B cell (primary cell): Measurements from ENCODE around the gene PGM5. TPM values are rescaled to one million over a fixed set of nuclear protein-coding genes. Genes with fewer than 3 reads are reported as not detected.

ENCODE experiments used
- ATAC-seq: fragments of 200-7000 bp; cut with Tn5 transposase; one replicate; pipeline ENCODE4 v1.10.0; 2021; ENCODE audit warnings: low read depth, mild to moderate bottlenecking, moderate number of reproducible peaks, moderate library complexity
- CTCF ChIA-PET: fragments of 350-600 bp; sonication (Branson Sonifier 250); formaldehyde crosslinking; loops from one replicate; lab custom pipeline; 2021; ENCODE audit warnings: antibody characterized with exemption, inconsistent platforms; lab: Charles Lee
- POLR2A ChIA-PET: fragments of 350-600 bp; sonication (Branson Sonifier 250); formaldehyde crosslinking; loops from one replicate; lab custom pipeline; 2021; ENCODE audit warnings: antibody characterized with exemption; lab: Charles Lee
- DNase-seq: peaks from one replicate; pipeline ENCODE4 v3.0.0; 2013
- H2AFZ ChIP-seq: 2 replicates; pipeline ENCODE4 v1.6.1; 2012; ENCODE audit warnings: mild to moderate bottlenecking, low read depth, low read length; ENCODE audit not compliant: insufficient read depth, poor library complexity, severe bottlenecking
- H3K27ac ChIP-seq, 2 donors: 1 replicate in 1 of 2; 2 replicates in 1 of 2; pipeline ENCODE4 v1.5.1; 2012 to 2013; ENCODE audit warnings: low read length in 2 of 2, mild to moderate bottlenecking in 2 of 2, moderate library complexity in 1 of 2
- H3K27me3 ChIP-seq, 4 experiments: fragments of 200-600 bp in 1 of 4; sonication (generic) in 1 of 4; replicated peaks in 1 of 4; 1 replicate in 2 of 4; 2 replicates in 2 of 4; pipeline versions ENCODE4 v1.6.1 to v1.7.0; 2013 to 2016; ENCODE audit warnings: low read length in 3 of 4, mild to moderate bottlenecking in 2 of 4, mixed read lengths in 1 of 4, moderate library complexity in 1 of 4; ENCODE audit not compliant: insufficient read depth in 4 of 4, control insufficient read depth in 3 of 4; ENCODE audit errors: control extremely low read depth in 1 of 4
- H3K36me3 ChIP-seq, 2 experiments: replicated peaks in 1 of 2; 1 replicate in 1 of 2; 2 replicates in 1 of 2; pipeline versions ENCODE4 v1.6.1 to v1.7.1; 2013; ENCODE audit warnings: low read length in 1 of 2; ENCODE audit not compliant: insufficient read depth in 2 of 2, control insufficient read depth in 1 of 2; ENCODE audit errors: control extremely low read depth in 1 of 2, extremely low read depth in 1 of 2
- H3K4me1 ChIP-seq, 2 donors: fragments of 200-600 bp in 1 of 2; sonication (generic) in 1 of 2; 1 replicate in 1 of 2; 2 replicates in 1 of 2; pipeline versions ENCODE4 v1.5.1 to v1.6.1; 2013 to 2017; ENCODE audit warnings: low read length in 2 of 2; ENCODE audit not compliant: control insufficient read depth in 2 of 2, insufficient read depth in 2 of 2
- H3K4me2 ChIP-seq: replicated peaks from 2 replicates; pipeline ENCODE3; 2012; ENCODE audit warnings: mild to moderate bottlenecking, low read depth, low read length; ENCODE audit not compliant: poor library complexity, severe bottlenecking
- H3K4me3 ChIP-seq, 5 experiments: fragments of 200-600 bp in 1 of 5; sonication (generic) in 1 of 5; 1 replicate in 3 of 5; 2 replicates in 2 of 5; pipeline versions ENCODE4 v1.5.1 to v1.7.0; 2011 to 2016; ENCODE audit warnings: low read length in 4 of 5, mild to moderate bottlenecking in 4 of 5, low read depth in 2 of 5, control low read depth in 1 of 5, moderate library complexity in 1 of 5; ENCODE audit not compliant: insufficient read depth in 1 of 5; ENCODE audit errors: control extremely low read depth in 1 of 5, extremely low read depth in 1 of 5
- H3K79me2 ChIP-seq: fragments of 200-600 bp; sonication (generic); one replicate; pipeline ENCODE4 v1.6.0; 2016; ENCODE audit warnings: low read length; ENCODE audit not compliant: control insufficient read depth, insufficient read depth
- H3K9ac ChIP-seq: fragments of 200-600 bp; sonication (generic); 2 replicates; pipeline ENCODE4 v1.6.1; 2017; ENCODE audit warnings: mild to moderate bottlenecking, low read length, moderate library complexity
- H3K9me3 ChIP-seq, 3 donors: one replicate each; pipeline versions ENCODE4 v1.6.1 to v1.7.1; 2013; ENCODE audit warnings: low read length in 2 of 3; ENCODE audit not compliant: control insufficient read depth in 2 of 3, insufficient read depth in 1 of 3; ENCODE audit errors: control extremely low read depth in 1 of 3
- H4K20me1 ChIP-seq: 2 replicates; pipeline ENCODE4 v1.6.0; 2012; ENCODE audit warnings: mild to moderate bottlenecking, low read length; ENCODE audit not compliant: insufficient read depth, control insufficient read depth, poor library complexity, severe bottlenecking
- H3K27ac Mint-ChIP-seq: one replicate; pipeline ENCODE4 v1.8.0; 2021; ENCODE audit warnings: mixed read lengths
- H3K27me3 Mint-ChIP-seq: one replicate; pipeline ENCODE4 v1.8.0; 2021; ENCODE audit warnings: mixed read lengths
- H3K4me1 Mint-ChIP-seq: one replicate; pipeline ENCODE4 v1.8.0; 2021; ENCODE audit warnings: mixed read lengths
- H3K4me3 Mint-ChIP-seq: one replicate; pipeline ENCODE4 v1.8.0; 2021; ENCODE audit warnings: mixed read lengths
- H3K9me3 Mint-ChIP-seq: one replicate; pipeline ENCODE4 v1.8.0; 2022; ENCODE audit warnings: mixed read lengths; ENCODE audit not compliant: insufficient read depth
- CTCF ChIP-seq: fragments of 200-600 bp; IDR thresholded peaks from one replicate; pipeline ENCODE4 v1.8.0; 2022; ENCODE audit warnings: antibody characterized with exemption, mild to moderate bottlenecking
- EZH2 ChIP-seq: IDR thresholded peaks from 2 replicates; pipeline ENCODE4 v1.6.1; 2012; ENCODE audit warnings: borderline replicate concordance, low read depth, mild to moderate bottlenecking, moderate library complexity, low read length; ENCODE audit not compliant: insufficient read depth, poor library complexity, severe bottlenecking
- WGBS: methylation state at CpG from one replicate; pipeline ENCODE4 v1.1.5; 2013; ENCODE audit warnings: missing lambda C conversion rate; ENCODE audit not compliant: insufficient coverage; 5-methylcytosine and 5-hydroxymethylcytosine counted together
- intact Hi-C: fragments of 100-400 bp; cut with micrococcal nuclease; formaldehyde crosslinking; loops from one replicate; pipeline ENCODE4 v1.10.0; 2022
- polyA plus RNA-seq: library from polyadenylated mRNA; depleted of rRNA; stranded (reverse); fragments of >200 nt; gene quantifications from 2 replicates; pipeline ENCODE4 v1.2.3, GENCODE V29; 2012
- total RNA-seq, 2 donors: library from RNA; stranded (reverse); fragments of 120-200 nt in 1 of 2; gene quantifications; 1 replicate in 1 of 2; 2 replicates in 1 of 2; pipeline versions ENCODE4 v1.2.3 to v1.2.4, GENCODE V29; 2013 to 2022

Gene PGM5
- total and polyA plus RNA-seq, 2 donors (not counting 1 experiment from before 2014, with no cell fraction given), result not detected

GRCh38 chr9:68493541-68493940 is 137.1 kb downstream of the PGM5 start:
- ChIA-PET POLR2A (no interaction called here), CTCF (interaction anchor here (2.1 kb wide), 1 partner anchor 15 kb away, joined by 6 read pairs; no protein-coding TSS in a partner anchor)
- Histone ChIP-seq H3K9me3 (no peaks in the 10 kb centered on the region), H3K27me3 (peaks cover 0 to 15% (median 5%) of the 10 kb centered on the region in 4 experiments), H4K20me1 (no peaks in the 10 kb centered on the region), H3K9ac (no peak overlapping the region), H3K36me3 (no peaks in the 10 kb centered on the region), H3K4me2 (no peak overlapping the region), H2AFZ (no peak overlapping the region), H3K4me1 (no peaks in the 10 kb centered on the region), H3K79me2 (no peaks in the 10 kb centered on the region), H3K27ac (no peak overlapping the region), H3K4me3 (no peak overlapping the region)
- no peak overlapping the region for H3K4me3 Mint-ChIP-seq
- no peaks in the 10 kb centered on the region for H3K4me1 Mint-ChIP-seq
- H3K27me3 Mint-ChIP-seq, result peaks cover 61% of the 10 kb centered on the region
- no peaks in the 10 kb centered on the region for H3K9me3 Mint-ChIP-seq
- no peak overlapping the region for H3K27ac Mint-ChIP-seq
- TF ChIP-seq CTCF (no peak), EZH2 (no peak)
- no peak for ATAC-seq
- DNase-seq, result no peak
- intact Hi-C loops, result no loop called here

- H3K27me3 Mint-ChIP-seq, result peaks cover 56% of the 10 kb centered on the region
- H3K9me3 Mint-ChIP-seq, result no peaks in the 10 kb centered on the region
- peaks cover 0 to 15% (median 5%) of the 10 kb centered on the region in 4 experiments for H3K27me3 ChIP-seq
- H3K27ac Mint-ChIP-seq, result no peak overlapping the region
- no peak overlapping the region for H3K4me2 ChIP-seq
- H3K4me1 Mint-ChIP-seq, result no peaks in the 10 kb centered on the region
- WGBS, result 88% methylated on average over 1 of the region's 3 CpGs
- no peak overlapping the region for H3K4me3 ChIP-seq
- TF ChIP-seq EZH2 (no peak), CTCF (no peak)
- no peaks in the 10 kb centered on the region for H3K36me3 ChIP-seq
- POLR2A ChIA-PET, result no interaction called here
- H3K4me1 ChIP-seq, result no peaks in the 10 kb centered on the region
- CTCF ChIA-PET, result interaction anchor here (2.1 kb wide), 1 partner anchor 14 kb away, joined by 6 read pairs; no protein-coding TSS in a partner anchor
- H2AFZ ChIP-seq, result no peak overlapping the region
- H4K20me1 ChIP-seq, result no peaks in the 10 kb centered on the region
- H3K27ac ChIP-seq, result no peak overlapping the region
- no peaks in the 10 kb centered on the region for H3K79me2 ChIP-seq
- intact Hi-C loops, result no loop called here
- no peak overlapping the region for H3K4me3 Mint-ChIP-seq
- DNase-seq (no peak), ATAC-seq (no peak)
- no peak overlapping the region for H3K9ac ChIP-seq
- H3K9me3 ChIP-seq, result no peaks in the 10 kb centered on the region
These were observed 137.7 kb downstream of the PGM5 start for GRCh38 chr9:68493958-68494577.
